ENCODE data around the gene PTPN6. TPM values are rescaled to one million over a fixed set of nuclear protein-coding genes. Genes with fewer than 3 reads are reported as not detected.

PTPN6 gene
- total and polyA plus RNA-seq, 2 of the 8 experiments (the other 6 are each of a cell fraction or from before 2014, with no cell fraction given), result 16.3 to 28.4 TPM

GRCh38 chr12:6915789-6916285, 35.3 kb upstream of the PTPN6 start (continued):
- TF ChIP-seq ASH2L (IDR thresholded peaks at IDR 0.05; ENCODE audit: low read length), result no peak
- no peak for TF ChIP-seq KDM1A (IDR thresholded peaks at IDR 0.05; ENCODE audit: borderline replicate concordance, low read length)
- no peak for TF ChIP-seq SIRT6 (IDR thresholded peaks at IDR 0.05; ENCODE audit: low read length)
- no peak for TF ChIP-seq EZH2 (IDR thresholded peaks at IDR 0.05; ENCODE audit: low read depth, low read length, severe bottlenecking)
- TF ChIP-seq CHD7 (IDR thresholded peaks at IDR 0.05; ENCODE audit: insufficient replicate concordance, low read length), result no peak
- no peak for TF ChIP-seq RNF2 (IDR thresholded peaks at IDR 0.05; ENCODE audit: borderline replicate concordance, low read depth, low read length, missing control alignments, poor library complexity, severe bottlenecking)
